HG03521 (cell line): ENCODE data around the gene C22orf23.

Source experiments
- ATAC-seq: cut with Tn5 transposase; IDR thresholded peaks from one replicate; pipeline ENCODE4 v1.9.1; 2021; ENCODE audit warnings: mild to moderate bottlenecking, moderate library complexity; ENCODE audit not compliant: unreplicated experiment

C22orf23 gene

GRCh38 chr22:37926771-37927636, 26.4 kb downstream of the C22orf23 start:
- no peak for ATAC-seq

GRCh38 chr22:37926358-37926757, 27.0 kb downstream of the C22orf23 start:
- ATAC-seq, result no peak

DNA sequence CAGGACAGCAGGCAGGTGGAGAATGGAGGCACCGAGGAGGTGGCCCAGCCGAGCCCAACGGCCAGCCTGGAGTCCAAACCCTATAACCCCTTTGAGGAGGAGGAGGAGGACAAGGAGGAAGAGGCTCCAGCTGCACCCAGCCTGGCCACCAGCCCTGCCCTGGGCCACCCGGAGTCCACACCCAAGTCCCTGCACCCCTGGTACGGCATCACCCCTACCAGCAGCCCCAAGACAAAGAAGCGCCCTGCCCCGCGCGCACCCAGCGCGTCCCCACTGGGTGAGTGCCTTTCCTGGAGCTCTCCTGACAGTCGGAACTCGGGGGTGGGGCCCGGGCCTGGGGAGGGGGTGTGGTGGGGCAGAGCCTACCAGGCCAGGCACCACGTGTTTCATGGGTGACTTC, 27.6 kb downstream of the C22orf23 start:
- ATAC-seq, result no peak

DNA sequence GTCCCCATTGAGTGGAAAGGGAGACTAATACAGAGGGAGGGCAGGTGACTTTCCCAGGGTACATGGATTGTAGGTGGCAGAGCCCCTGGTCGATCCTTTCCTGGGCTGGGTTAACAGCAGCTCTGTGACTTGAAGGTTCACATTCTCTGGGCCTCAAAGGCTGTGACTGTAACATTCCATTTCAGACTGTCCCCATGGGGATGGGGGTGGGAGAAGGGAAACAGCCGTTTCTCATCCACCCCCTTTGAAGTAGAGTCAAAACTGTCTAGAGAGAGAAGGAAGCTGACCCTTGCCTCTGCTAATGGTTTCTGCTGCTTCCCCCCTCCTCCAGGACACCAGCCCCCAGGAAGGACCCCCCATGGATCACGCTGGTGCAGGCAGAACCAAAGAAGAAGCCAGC, 28.1 kb downstream of the C22orf23 start:
- no peak for ATAC-seq

- ATAC-seq, result no peak
Observed at GRCh38 chr22:37924386-37925065, 28.9 kb downstream of the C22orf23 start.

- no peak for ATAC-seq
Observed at GRCh38 chr22:37923927-37924326, 29.5 kb downstream of the C22orf23 start.

DNA sequence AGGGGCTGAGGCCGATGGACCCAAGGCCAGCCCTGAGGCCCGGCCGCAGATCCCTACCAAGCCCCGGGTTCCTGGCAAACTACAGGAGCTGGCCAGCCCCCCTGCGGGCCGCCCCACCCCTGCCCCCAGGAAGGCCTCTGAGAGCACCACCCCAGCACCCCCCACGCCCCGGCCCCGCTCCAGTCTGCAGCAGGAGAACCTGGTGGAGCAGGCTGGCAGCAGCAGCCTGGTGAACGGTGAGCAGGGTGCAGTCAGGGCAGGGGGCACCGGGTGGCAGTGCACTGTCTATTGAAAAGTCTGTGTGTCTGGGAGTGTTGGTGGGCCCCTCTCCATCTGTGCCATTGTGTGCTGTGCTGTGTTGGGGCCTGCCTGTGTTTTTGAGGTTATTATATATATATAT, 31.2 kb downstream of the C22orf23 start:
- no peak for ATAC-seq

- no peak for ATAC-seq
Observed at GRCh38 chr22:37920126-37920525, 33.3 kb downstream of the C22orf23 start.

GRCh38 chr22:37918580-37919270, 34.7 kb downstream of the C22orf23 start:
- no peak for ATAC-seq

- ATAC-seq, result no peak
Observed at GRCh38 chr22:37917874-37918548, 35.4 kb downstream of the C22orf23 start.

DNA sequence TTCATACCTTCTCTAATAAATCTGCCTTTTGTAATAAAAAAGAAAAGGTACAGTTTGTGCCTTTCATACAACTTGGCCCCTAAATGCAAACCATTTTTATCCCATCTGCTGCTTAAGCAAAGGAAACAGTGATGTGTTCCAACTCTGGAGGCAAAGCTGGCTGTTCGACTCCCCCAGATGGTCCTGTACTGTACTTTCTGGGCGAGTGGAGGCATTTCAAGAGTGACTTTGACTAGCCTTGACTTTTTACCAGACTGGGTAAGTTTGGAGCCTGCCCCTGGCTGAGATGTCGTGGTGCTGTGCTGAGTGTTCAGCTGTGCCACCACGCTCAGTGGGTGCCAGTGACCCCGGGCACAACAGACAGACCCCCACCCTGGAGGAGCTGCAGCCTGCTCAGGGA, 37.1 kb downstream of the C22orf23 start:
- no peak for ATAC-seq

DNA sequence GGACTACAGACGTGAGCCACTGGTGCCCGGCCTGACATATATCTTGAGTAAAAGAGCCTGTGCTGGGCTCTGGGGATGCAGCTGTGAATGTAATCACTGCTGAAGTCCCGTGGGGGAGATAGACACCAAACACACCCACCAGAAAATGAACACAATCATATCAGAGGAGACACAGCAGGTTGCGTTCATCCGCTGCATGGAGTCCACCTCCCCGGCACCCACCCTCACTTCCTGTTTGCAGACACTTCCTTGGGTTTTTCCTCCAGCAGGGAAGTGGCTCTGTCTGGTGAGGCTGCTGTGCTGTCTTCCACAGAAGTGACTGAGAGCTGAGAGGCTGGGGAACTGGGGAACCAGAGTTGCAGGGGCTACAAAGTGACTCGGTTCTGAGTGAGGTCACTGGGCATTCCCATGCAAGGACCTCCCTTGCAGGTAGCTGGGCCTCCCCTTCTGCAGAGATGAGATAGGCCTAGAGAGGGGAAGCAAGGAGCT, 40.1 kb downstream of the C22orf23 start:
- ATAC-seq, result no peak

DNA sequence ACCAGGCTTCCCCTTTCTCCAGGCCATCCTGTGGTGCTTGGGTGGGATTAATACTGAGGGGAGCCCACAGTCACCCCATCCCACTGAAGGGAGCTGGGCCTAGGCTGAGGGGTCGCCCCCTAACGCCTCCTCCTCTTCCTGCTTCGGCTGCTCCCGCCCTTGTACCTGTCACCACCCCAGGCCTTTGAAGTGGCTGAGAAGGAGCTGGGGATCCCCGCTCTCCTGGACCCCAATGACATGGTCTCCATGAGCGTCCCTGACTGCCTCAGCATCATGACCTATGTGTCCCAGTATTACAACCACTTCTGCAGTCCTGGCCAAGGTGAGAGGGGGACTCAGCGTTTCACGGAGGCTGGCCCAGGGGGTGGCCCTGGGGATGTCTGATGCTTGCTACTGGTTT, 41.2 kb downstream of the C22orf23 start:
- ATAC-seq, result no peak

- ATAC-seq, result no peak
Observed at GRCh38 chr22:37911697-37912096, 41.7 kb downstream of the C22orf23 start.

GRCh38 chr22:37910890-37911672, 42.3 kb downstream of the C22orf23 start:
- no peak for ATAC-seq

DNA sequence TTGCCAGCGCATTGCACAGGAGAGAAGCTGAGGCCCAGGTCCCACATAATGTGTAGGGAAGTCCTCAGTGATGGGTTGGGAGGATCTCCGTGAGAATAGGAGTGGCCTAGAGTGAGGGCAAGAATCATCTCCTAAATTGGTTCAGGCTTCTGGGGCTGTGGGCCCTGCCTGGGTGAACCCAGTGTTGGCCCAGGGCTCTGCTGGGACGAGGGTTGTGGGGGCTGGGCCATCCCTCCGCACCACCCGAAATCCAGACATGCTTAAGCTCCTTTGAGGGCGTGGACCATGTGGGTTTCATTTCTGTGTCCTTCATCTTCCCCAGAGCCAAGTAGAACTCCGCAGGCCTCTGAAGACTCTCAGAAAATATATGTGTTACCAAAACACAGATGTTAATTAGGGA, 43.6 kb downstream of the C22orf23 start:
- no peak for ATAC-seq

DNA sequence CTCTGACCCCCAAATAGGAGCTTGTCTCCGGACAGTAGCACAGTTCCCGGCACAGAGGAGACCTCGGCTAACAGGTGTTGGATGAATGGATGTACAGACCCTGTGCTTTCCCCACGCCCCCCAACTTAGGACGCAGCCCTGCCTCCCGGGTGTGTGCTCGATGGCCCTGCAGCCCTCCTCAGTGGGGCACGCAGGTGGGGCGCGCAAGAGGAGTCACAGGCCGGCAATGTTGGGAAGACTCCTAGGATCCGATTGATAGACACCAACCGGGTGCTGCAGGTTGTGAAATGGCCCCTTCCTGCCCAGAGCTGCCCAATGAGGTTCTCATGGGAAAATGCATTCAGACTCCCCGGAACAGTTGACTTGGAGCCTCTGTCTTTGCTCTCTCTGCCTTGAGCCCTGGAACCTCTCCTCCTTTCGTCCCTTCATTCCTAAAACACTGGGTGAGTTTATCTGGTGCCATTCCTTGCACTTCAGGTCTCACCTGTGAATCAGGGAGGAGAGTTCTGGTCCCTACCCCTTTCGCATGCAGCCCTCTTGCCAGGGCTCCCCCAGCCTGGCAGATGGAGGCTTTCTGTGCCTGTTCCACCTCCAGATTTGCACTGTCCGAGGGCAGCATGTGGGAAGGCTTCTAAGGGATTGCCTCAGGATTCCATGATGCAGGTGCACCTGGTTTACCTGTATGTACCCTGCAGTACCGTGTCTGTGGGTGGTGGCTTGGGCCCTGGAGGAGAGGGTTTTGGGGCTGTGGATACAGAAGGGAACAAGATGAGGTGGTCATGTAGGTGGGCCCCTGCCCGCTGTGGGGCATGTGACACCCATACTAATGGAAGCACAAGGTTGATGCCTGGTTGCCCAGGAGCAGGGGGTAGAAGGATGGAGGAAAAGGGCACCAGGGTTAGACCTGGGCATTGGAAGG, 46.1 kb downstream of the C22orf23 start:
- ATAC-seq, result no peak

- ATAC-seq, result peak; percentile 4
Observed at GRCh38 chr22:37906364-37907008, 46.9 kb downstream of the C22orf23 start.
